Neuronal stem cell (in vitro differentiated cells): ENCODE results near the gene HILPDA. TPM values are rescaled to one million over a fixed set of nuclear protein-coding genes. Genes with fewer than 3 reads are reported as not detected.

Source experiments
- small RNA-seq: library from polyadenylated mRNA; stranded (forward); fragments of <200 nt; extraction: miRNeasy Mini kit (QIAGEN cat#:217004); gene quantifications from one replicate; pipeline ENCODE3, GENCODE V24; 2013; ENCODE audit not compliant: insufficient read depth

The HILPDA gene

Small RNA genes within 50 kb of the gene (small RNA-seq; reads per million reads assigned to genes)
- gene AC010655.1: not detected
- not detected for gene AC010655.2
- gene RF00017: not detected
- not detected for gene RNU7-54P
